Measurements from ENCODE around the gene QSOX1. TPM values are rescaled to one million over a fixed set of nuclear protein-coding genes. Genes with fewer than 3 reads are reported as not detected.

The QSOX1 gene
- total RNA-seq, 2 experiments from 2014 or later = 35.1 to 36.5 TPM

GRCh38 chr1:180248731-180249681, 94.3 kb downstream of the QSOX1 start:
- H3K36me3 Mint-ChIP-seq = no peaks in the 10 kb centered on the region
- no peak overlapping the region for H3K4me3 Mint-ChIP-seq
- no peak for DNase-seq
- H3K4me1 Mint-ChIP-seq = peaks cover 2% of the 10 kb centered on the region
- H3K27ac Mint-ChIP-seq = no peak overlapping the region
- H3K27me3 Mint-ChIP-seq = peaks cover 62% of the 10 kb centered on the region
- H3K9me3 Mint-ChIP-seq = no peaks in the 10 kb centered on the region

- H3K4me1 Mint-ChIP-seq = peaks cover 2% of the 10 kb centered on the region
- no peak overlapping the region for H3K27ac Mint-ChIP-seq
- no peaks in the 10 kb centered on the region for H3K9me3 Mint-ChIP-seq
- DNase-seq = no peak
- H3K4me3 Mint-ChIP-seq = no peak overlapping the region
- peaks cover 56% of the 10 kb centered on the region for H3K27me3 Mint-ChIP-seq
- H3K36me3 Mint-ChIP-seq = no peaks in the 10 kb centered on the region
Observed at GRCh38 chr1:180249725-180250498, 95.2 kb downstream of the QSOX1 start.

- no peaks in the 10 kb centered on the region for H3K36me3 Mint-ChIP-seq
- no peaks in the 10 kb centered on the region for H3K9me3 Mint-ChIP-seq
- peaks cover 56% of the 10 kb centered on the region for H3K27me3 Mint-ChIP-seq
- peaks cover 2% of the 10 kb centered on the region for H3K4me1 Mint-ChIP-seq
- H3K27ac Mint-ChIP-seq = no peak overlapping the region
- no peak for DNase-seq
- H3K4me3 Mint-ChIP-seq = no peak overlapping the region
Observed at GRCh38 chr1:180250499-180250770, 95.8 kb downstream of the QSOX1 start.

- no peak for DNase-seq
- no peaks in the 10 kb centered on the region for H3K36me3 Mint-ChIP-seq
- no peaks in the 10 kb centered on the region for H3K9me3 Mint-ChIP-seq
- H3K4me1 Mint-ChIP-seq = peaks cover 2% of the 10 kb centered on the region
- H3K4me3 Mint-ChIP-seq = no peak overlapping the region
- no peak overlapping the region for H3K27ac Mint-ChIP-seq
- H3K27me3 Mint-ChIP-seq = peaks cover 52% of the 10 kb centered on the region
Observed at GRCh38 chr1:180250883-180251509, 96.3 kb downstream of the QSOX1 start.

GRCh38 chr1:180251526-180252305, 97.0 kb downstream of the QSOX1 start:
- no peak for DNase-seq
- peaks cover 58% of the 10 kb centered on the region for H3K27me3 Mint-ChIP-seq
- H3K4me3 Mint-ChIP-seq = no peak overlapping the region
- H3K9me3 Mint-ChIP-seq = no peaks in the 10 kb centered on the region
- no peak overlapping the region for H3K27ac Mint-ChIP-seq
- no peaks in the 10 kb centered on the region for H3K36me3 Mint-ChIP-seq
- H3K4me1 Mint-ChIP-seq = peaks cover 2% of the 10 kb centered on the region

GRCh38 chr1:180252638-180253536, 98.2 kb downstream of the QSOX1 start:
- Mint-ChIP-seq H3K27ac (no peak overlapping the region), H3K27me3 (peaks cover 48% of the 10 kb centered on the region)

More at GRCh38 chr1:180252638-180253536, 98.2 kb downstream of the QSOX1 start:
- no peaks in the 10 kb centered on the region for H3K36me3 Mint-ChIP-seq
- peak; percentile 71 for DNase-seq
- peaks cover 2% of the 10 kb centered on the region for H3K4me1 Mint-ChIP-seq
- H3K4me3 Mint-ChIP-seq = no peak overlapping the region
- no peaks in the 10 kb centered on the region for H3K9me3 Mint-ChIP-seq

Other genes with a start within 250 kb of the QSOX1 start
- 10 to 100 TPM; 34.4 to 37.6 TPM for gene CEP350, start 200.1 kb upstream of the QSOX1 start, total RNA-seq
- not detected for gene LHX4, start 75.4 kb downstream of the QSOX1 start, total RNA-seq